CD4-positive, alpha-beta T cell treated with Interleukin-17A for 4 hours (primary cell): ENCODE data around the gene DMAC2.
"Not testable (repeated sequence)": the region's sequence is repeated elsewhere in the genome, so short reads cannot be mapped to it uniquely, and the experiment has no call there.

Experiments
- DNase-seq: peaks from one replicate; pipeline ENCODE4 v3.0.0-alpha.2; 2020; ENCODE audit warnings: mixed read lengths

Gene DMAC2

GRCh38 chr19:41442473-41443355 lies 3.0 kb upstream of the DMAC2 start, which contains the start of gene ERICH4:
Gene ERICH4, plus strand, starts transcription at chr19:41443156. Its CDS starts 14 bp downstream, at chr19:41443170.
- DNase-seq: no peak

GRCh38 chr19:41441321-41441945 lies 1.7 kb upstream of the DMAC2 start:
- no peak for DNase-seq

GRCh38 chr19:41437944-41438574 lies 1.7 kb downstream of the DMAC2 start:
- no peak for DNase-seq

GRCh38 chr19:41436674-41436951 lies 3.1 kb downstream of the DMAC2 start:
- no peak for DNase-seq

GRCh38 chr19:41435936-41436673 lies 3.6 kb downstream of the DMAC2 start:
- no peak for DNase-seq

- DNase-seq: not testable (repeated sequence)
Observed at GRCh38 chr19:41435376-41435775, 4.3 kb downstream of the DMAC2 start.

- DNase-seq: no peak
Observed at GRCh38 chr19:41434450-41434849, 5.3 kb downstream of the DMAC2 start.

- DNase-seq: no peak
Observed at GRCh38 chr19:41433171-41433570, 6.5 kb downstream of the DMAC2 start.

- no peak for DNase-seq
Observed at GRCh38 chr19:41431426-41432386, 8.0 kb downstream of the DMAC2 start.

GRCh38 chr19:41430922-41431321 lies 8.8 kb downstream of the DMAC2 start:
- no peak for DNase-seq

GRCh38 chr19:41428481-41428859 lies 11.2 kb downstream of the DMAC2 start:
- no peak for DNase-seq

- DNase-seq: peak; percentile 52
Observed at GRCh38 chr19:41427647-41428480, 11.8 kb downstream of the DMAC2 start.

GRCh38 chr19:41426952-41427646 lies 12.6 kb downstream of the DMAC2 start, which contains the start of gene B3GNT8:
Gene B3GNT8, minus strand, starts transcription at chr19:41427374. Its CDS starts 596 bp downstream, at chr19:41426778.
- DNase-seq: peak; percentile 70

- no peak for DNase-seq
Observed at GRCh38 chr19:41426116-41426841, 13.4 kb downstream of the DMAC2 start.

- no peak for DNase-seq
Observed at GRCh38 chr19:41425174-41426115, 14.3 kb downstream of the DMAC2 start.

- no peak for DNase-seq
Observed at GRCh38 chr19:41424335-41425173, 15.2 kb downstream of the DMAC2 start.

- DNase-seq: no peak
Observed at GRCh38 chr19:41422955-41423354, 16.8 kb downstream of the DMAC2 start.
